HepG2 (cell line): ENCODE results near the gene LIN7A. TPM values are rescaled to one million over a fixed set of nuclear protein-coding genes. Genes with fewer than 3 reads are reported as not detected.

ENCODE experiments used
- ARNT2 ChIP-seq: sonication (generic); formaldehyde crosslinking; IDR thresholded peaks from 2 replicates; pipeline ENCODE4 v1.8.0; 2022; ENCODE audit warnings: mild to moderate bottlenecking, low read depth, missing genetic modification reagents, moderate library complexity
- EP300 ChIP-seq, 3 experiments: sonication (generic) in 1 of 3; formaldehyde crosslinking in 1 of 3; IDR thresholded peaks; 2 replicates each; pipeline versions ENCODE4 v1.5.1 to v1.6.1; 2011 to 2020; ENCODE audit warnings: low read depth in 2 of 3, low read length in 2 of 3, borderline replicate concordance in 1 of 3, improper control_type of control experiment in 1 of 3, mild to moderate bottlenecking in 1 of 3, missing genetic modification reagents in 1 of 3, moderate library complexity in 1 of 3
- JDP2 ChIP-seq: sonication (generic); formaldehyde crosslinking; IDR thresholded peaks from 2 replicates; pipeline ENCODE4 v1.8.1; 2022; ENCODE audit warnings: missing genetic modification reagents, borderline replicate concordance
- KIAA2018 ChIP-seq: sonication (generic); formaldehyde crosslinking; IDR thresholded peaks from 2 replicates; pipeline ENCODE4 v1.5.0; 2020; ENCODE audit warnings: mild to moderate bottlenecking, missing genetic modification reagents, borderline replicate concordance
- NFE2L2 ChIP-seq: fragments of 150-350 bp; IDR thresholded peaks from 2 replicates; pipeline ENCODE4 v1.6.1; 2014; ENCODE audit warnings: low read length
- NR2F1 ChIP-seq, 2 experiments: fragments of 450-650 bp in 1 of 2; formaldehyde crosslinking in 1 of 2; IDR thresholded peaks; 2 replicates each; pipeline versions ENCODE4 v1.5.0 to v1.6.1; 2016 to 2020; ENCODE audit warnings: mild to moderate bottlenecking in 1 of 2, missing compliant biosample characterization in 1 of 2, missing genetic modification reagents in 1 of 2, moderate library complexity in 1 of 2
- PRDM15 ChIP-seq: sonication (generic); formaldehyde crosslinking; IDR thresholded peaks from 2 replicates; pipeline ENCODE4 v1.4.0; 2020; ENCODE audit warnings: missing genetic modification reagents
- TRIM24 ChIP-seq: sonication (generic); formaldehyde crosslinking; IDR thresholded peaks from 2 replicates; pipeline ENCODE4 v1.8.0; 2022; ENCODE audit warnings: mild to moderate bottlenecking, missing genetic modification reagents
- U2AF1 ChIP-seq: fragments of 200-400 bp; formaldehyde crosslinking; optimal IDR thresholded peaks from 2 replicates; pipeline ENCODE3; 2017; ENCODE audit warnings: mild to moderate bottlenecking, low read depth, low read length
- ZBTB39 ChIP-seq: sonication (generic); formaldehyde crosslinking; IDR thresholded peaks from 2 replicates; pipeline ENCODE4 v1.5.0; 2020; ENCODE audit warnings: missing genetic modification reagents
- ZNF430 ChIP-seq: sonication (generic); formaldehyde crosslinking; IDR thresholded peaks from 2 replicates; pipeline ENCODE4 v1.9.0; 2021; ENCODE audit warnings: mild to moderate bottlenecking, missing genetic modification reagents
- ZNF709 ChIP-seq: sonication (generic); formaldehyde crosslinking; IDR thresholded peaks from 2 replicates; pipeline ENCODE4 v1.5.0; 2020; ENCODE audit warnings: mild to moderate bottlenecking, missing genetic modification reagents
- ZNF781 ChIP-seq: sonication (generic); formaldehyde crosslinking; IDR thresholded peaks from 2 replicates; pipeline ENCODE4 v1.5.1; 2020; ENCODE audit warnings: borderline replicate concordance, mild to moderate bottlenecking, missing genetic modification reagents; ENCODE audit errors: not compliant biosample characterization
- polyA plus RNA-seq, 8 experiments: library from polyadenylated mRNA; depleted of rRNA in 3 of 8; stranded (reverse) in 7 of 8; unstranded in 1 of 8; fragments of >200 nt; fragmentation: Illumina TruSeq in 4 of 8; extraction: Trizol in 4 of 8; gene quantifications; 2 replicates each; pipeline versions ENCODE4 v1.2.1 to v1.2.3, GENCODE V29; 2011 to 2016; ENCODE audit warnings: low read depth in 4 of 8, missing spikeins in 1 of 8, mixed read lengths in 1 of 8; ENCODE audit not compliant: insufficient read depth in 1 of 8
- total RNA-seq, 5 experiments: library from RNA; depleted of rRNA; stranded (reverse); fragments of >200 nt; fragmentation: Illumina TruSeq; extraction: Trizol; gene quantifications; 2 replicates each; pipeline ENCODE4 v1.2.3, GENCODE V29; 2016; ENCODE audit warnings: low read depth in 1 of 5

LIN7A gene
- total and polyA plus RNA-seq, 2 of the 13 experiments (the other 11 are each of a cell fraction or from before 2014, with no cell fraction given): 18.5 to 19.2 TPM

- TF ChIP-seq PRDM15 (CRISPR knock-in tag): peak; percentile 77
- no peak for TF ChIP-seq ZNF781
- TF ChIP-seq ZNF430 (CRISPR knock-in tag): 0 out of 2 replicates have a peak, but pooled peaks have one; percentile 30
- no peak for TF ChIP-seq U2AF1
- no peak for TF ChIP-seq NFE2L2
- TF ChIP-seq EP300 (IDR thresholded peaks at IDR 0.05; ENCODE audit: low read depth in 2 of 2, low read length in 2 of 2): no peak
- TF ChIP-seq EP300 (CRISPR knock-in tag; IDR thresholded peaks at IDR 0.05; ENCODE audit: borderline replicate concordance): no peak; the same call in 1 of the 2 replicates
- TF ChIP-seq ZNF709 (CRISPR knock-in tag): peak; percentile 35
- 0 out of 4 replicates have a peak, but pooled peaks of 1 of the 2 experiments have one; percentile 16 for TF ChIP-seq NR2F1 (CRISPR knock-in tag; IDR thresholded peaks at IDR 0.05)
- TF ChIP-seq TRIM24: no peak
- TF ChIP-seq ZBTB39 (CRISPR knock-in tag): no peak
- TF ChIP-seq ARNT2 (CRISPR knock-in tag): peak; percentile 88
- TF ChIP-seq JDP2 (CRISPR knock-in tag): no peak
- TF ChIP-seq KIAA2018 (CRISPR knock-in tag): 0 out of 2 replicates have a peak, but pooled peaks have one; percentile 56
Measured at GRCh38 chr12:80936642-80937390, 918 bp downstream of the LIN7A start (continued).
